Measurements from ENCODE around the gene LCE3E. TPM values are rescaled to one million over a fixed set of nuclear protein-coding genes. Genes with fewer than 3 reads are reported as not detected.

Gene LCE3E
- total and polyA plus RNA-seq, 7 donors: not detected

GRCh38 chr1:152537496-152537895 is 29.1 kb downstream of the LCE3E start:
- no peak overlapping the region for H3K4me3 ChIP-seq
- DNase-seq (no peak), ATAC-seq (no peak)
- H3K4me1 ChIP-seq: no peaks in the 10 kb centered on the region
- intact Hi-C loops (cut with DNase I): no loop called here
- H3K27ac ChIP-seq: no peak overlapping the region
- WGBS, 3 donors: 19 to 34% (median 20%) methylated on average over 4 of the region's 4 CpGs
- H3K9me3 ChIP-seq: peaks cover 3% of the 10 kb centered on the region
- no peak for TF ChIP-seq CTCF (IDR thresholded peaks at IDR 0.05)
- H3K36me3 ChIP-seq (ENCODE audit: insufficient read depth in 1 of 2, low read depth in 1 of 2): no peaks in the 10 kb centered on the region
- H3K27me3 ChIP-seq (ENCODE audit: insufficient read depth in 3 of 3, low read length in 2 of 3): no peaks in the 10 kb centered on the region

GRCh38 chr1:152535774-152536173 is 30.8 kb downstream of the LCE3E start:
- TF ChIP-seq CTCF (IDR thresholded peaks at IDR 0.05): no peak
- DNase-seq: no peak
- WGBS, 3 donors: 77 to 82% (median 77%) methylated on average over 3 of the region's 3 CpGs
- Histone ChIP-seq H3K36me3 (ENCODE audit: insufficient read depth in 1 of 2, low read depth in 1 of 2) (no peaks in the 10 kb centered on the region), H3K27ac (no peak overlapping the region), H3K4me1 (no peaks in the 10 kb centered on the region), H3K27me3 (ENCODE audit: insufficient read depth in 3 of 3, low read length in 2 of 3) (no peaks in the 10 kb centered on the region), H3K4me3 (no peak overlapping the region), H3K9me3 (peaks cover 3% of the 10 kb centered on the region)
- no peak for ATAC-seq
- intact Hi-C loops (cut with DNase I): no loop called here

GRCh38 chr1:152533327-152533938 is 33.1 kb downstream of the LCE3E start:
- DNase-seq: no peak
- Histone ChIP-seq H3K36me3 (ENCODE audit: insufficient read depth in 1 of 2, low read depth in 1 of 2) (no peaks in the 10 kb centered on the region), H3K27ac (no peak overlapping the region), H3K4me3 (no peak overlapping the region), H3K4me1 (no peaks in the 10 kb centered on the region), H3K27me3 (ENCODE audit: insufficient read depth in 3 of 3, low read length in 2 of 3) (no peaks in the 10 kb centered on the region), H3K9me3 (peaks cover 4% of the 10 kb centered on the region)
- TF ChIP-seq CTCF (IDR thresholded peaks at IDR 0.05): no peak
- ATAC-seq: no peak
- intact Hi-C loops (cut with DNase I): no loop called here
- WGBS, 3 donors: 25 to 28% (median 26%) methylated on average over 7 of the region's 7 CpGs

- H3K4me3 ChIP-seq: no peak overlapping the region
- peaks cover 3% of the 10 kb centered on the region for H3K9me3 ChIP-seq
- intact Hi-C loops (cut with DNase I): no loop called here
- H3K4me1 ChIP-seq: no peaks in the 10 kb centered on the region
- H3K27ac ChIP-seq: no peak overlapping the region
- peaks cover 0 to 3% (median 0%) of the 10 kb centered on the region in 3 donors for H3K27me3 ChIP-seq (ENCODE audit: insufficient read depth in 3 of 3, low read length in 2 of 3)
- ATAC-seq: no peak
- 0 to 5% (median 5%) methylated on average over 1 of the region's 1 CpG for WGBS, 3 donors
- H3K36me3 ChIP-seq (ENCODE audit: insufficient read depth in 1 of 2, low read depth in 1 of 2): no peaks in the 10 kb centered on the region
- no peak for DNase-seq
- no peak for TF ChIP-seq CTCF (IDR thresholded peaks at IDR 0.05)
Observed at GRCh38 chr1:152525080-152525641, 41.4 kb downstream of the LCE3E start.
